ENCODE measurements around the gene C6orf136. TPM values are rescaled to one million over a fixed set of nuclear protein-coding genes. Genes with fewer than 3 reads are reported as not detected.

C6orf136 gene
- total RNA-seq, 4 donors from 2014 or later, result 4.7 to 11.2 (median 7.3) TPM

DNA sequence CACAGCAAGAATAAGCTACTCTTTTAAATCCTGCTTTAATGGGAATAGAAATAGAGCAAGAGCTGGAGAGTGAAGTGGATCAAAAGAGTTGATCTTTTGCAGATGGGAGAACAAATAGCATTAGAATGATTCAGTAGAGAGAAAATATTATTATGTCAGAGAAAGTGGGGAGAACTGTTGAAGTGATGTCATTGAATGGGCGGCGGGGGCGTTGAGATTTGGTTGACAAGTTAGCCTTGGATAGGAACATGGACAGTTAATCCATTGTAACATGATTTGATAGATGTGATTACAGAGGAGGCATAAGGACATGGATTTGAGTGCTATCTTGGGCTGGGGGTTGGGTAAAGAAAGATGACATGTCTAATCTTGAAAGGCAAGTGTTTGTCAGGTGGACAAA lies 11.1 kb upstream of the C6orf136 start:
- DNase-seq (ENCODE audit: low spot score) (no peak), ATAC-seq (ENCODE audit: low FRiP score) (no peak)
- TF ChIP-seq, protein P1, sequence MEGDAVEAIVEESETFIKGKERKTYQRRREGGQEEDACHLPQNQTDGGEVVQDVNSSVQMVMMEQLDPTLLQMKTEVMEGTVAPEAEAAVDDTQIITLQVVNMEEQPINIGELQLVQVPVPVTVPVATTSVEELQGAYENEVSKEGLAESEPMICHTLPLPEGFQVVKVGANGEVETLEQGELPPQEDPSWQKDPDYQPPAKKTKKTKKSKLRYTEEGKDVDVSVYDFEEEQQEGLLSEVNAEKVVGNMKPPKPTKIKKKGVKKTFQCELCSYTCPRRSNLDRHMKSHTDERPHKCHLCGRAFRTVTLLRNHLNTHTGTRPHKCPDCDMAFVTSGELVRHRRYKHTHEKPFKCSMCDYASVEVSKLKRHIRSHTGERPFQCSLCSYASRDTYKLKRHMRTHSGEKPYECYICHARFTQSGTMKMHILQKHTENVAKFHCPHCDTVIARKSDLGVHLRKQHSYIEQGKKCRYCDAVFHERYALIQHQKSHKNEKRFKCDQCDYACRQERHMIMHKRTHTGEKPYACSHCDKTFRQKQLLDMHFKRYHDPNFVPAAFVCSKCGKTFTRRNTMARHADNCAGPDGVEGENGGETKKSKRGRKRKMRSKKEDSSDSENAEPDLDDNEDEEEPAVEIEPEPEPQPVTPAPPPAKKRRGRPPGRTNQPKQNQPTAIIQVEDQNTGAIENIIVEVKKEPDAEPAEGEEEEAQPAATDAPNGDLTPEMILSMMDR (IDR thresholded peaks at IDR 0.05), result no peak

DNA sequence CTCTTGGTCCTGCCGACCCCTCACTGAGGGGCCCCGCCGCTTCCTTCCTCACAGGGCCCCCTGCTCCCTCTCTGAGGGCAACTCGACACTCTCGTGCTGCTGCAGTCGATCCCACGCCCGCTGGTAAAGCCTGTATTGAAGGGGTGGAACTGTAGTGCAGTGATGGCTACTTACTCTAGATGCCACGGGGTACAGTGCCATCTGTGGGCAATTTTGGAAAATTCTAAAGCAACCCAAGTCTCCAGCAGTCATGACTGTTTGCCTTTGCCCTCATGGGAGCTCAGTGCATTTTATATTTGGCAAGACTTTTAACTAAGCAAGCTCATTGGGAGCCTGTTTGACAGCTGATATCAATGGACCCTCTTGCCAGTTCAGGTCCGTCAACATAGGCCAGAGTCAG lies 6.5 kb upstream of the C6orf136 start:
- TF ChIP-seq, protein P1 (IDR thresholded peaks at IDR 0.05), result no peak
- ATAC-seq (ENCODE audit: low FRiP score), result no peak
- DNase-seq (ENCODE audit: low spot score), result no peak

DNA sequence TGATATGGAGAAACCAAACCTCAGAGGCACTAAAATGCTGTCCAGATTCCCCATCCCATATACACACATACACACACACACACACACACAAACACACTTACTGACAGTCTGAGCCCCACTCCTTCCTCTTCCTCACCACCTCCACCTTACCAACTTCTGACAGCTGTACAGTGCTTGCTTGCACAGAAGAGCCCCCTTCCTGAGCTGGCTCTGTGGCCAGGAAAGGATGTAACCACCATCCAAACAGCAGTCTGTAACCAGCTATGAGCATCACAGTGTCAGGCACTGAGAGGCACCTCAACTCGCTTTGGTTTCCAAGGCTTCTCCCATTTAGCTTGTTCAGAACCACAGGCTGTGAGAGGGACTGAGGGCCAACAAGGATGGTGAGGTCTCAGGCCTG lies 5.9 kb upstream of the C6orf136 start:
- TF ChIP-seq, protein P1 (IDR thresholded peaks at IDR 0.05), result no peak
- no peak for DNase-seq (ENCODE audit: low spot score)
- no peak for ATAC-seq (ENCODE audit: low FRiP score)

DNA sequence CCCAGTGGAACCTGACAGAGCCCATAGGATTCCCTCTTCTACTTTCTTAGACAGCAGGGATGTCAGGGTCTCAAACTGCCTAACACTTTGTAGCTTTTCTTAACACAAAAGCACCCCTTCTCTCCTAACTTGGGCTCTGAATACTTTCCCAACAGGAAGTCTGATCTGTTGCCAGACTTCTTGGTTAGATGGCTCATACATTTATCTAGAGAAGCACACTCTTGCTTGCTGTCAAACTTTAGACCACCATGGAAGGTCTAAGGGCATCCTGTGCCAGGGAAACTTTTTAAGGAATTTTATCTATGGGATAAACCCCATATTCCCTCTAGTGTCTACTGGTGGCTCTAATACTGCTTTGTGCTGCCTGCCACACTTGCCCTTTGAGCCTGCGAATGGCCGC lies 3.3 kb upstream of the C6orf136 start:
- no peak for ATAC-seq (ENCODE audit: low FRiP score)
- TF ChIP-seq, protein P1 (IDR thresholded peaks at IDR 0.05), result no peak
- no peak for DNase-seq (ENCODE audit: low spot score)

DNA sequence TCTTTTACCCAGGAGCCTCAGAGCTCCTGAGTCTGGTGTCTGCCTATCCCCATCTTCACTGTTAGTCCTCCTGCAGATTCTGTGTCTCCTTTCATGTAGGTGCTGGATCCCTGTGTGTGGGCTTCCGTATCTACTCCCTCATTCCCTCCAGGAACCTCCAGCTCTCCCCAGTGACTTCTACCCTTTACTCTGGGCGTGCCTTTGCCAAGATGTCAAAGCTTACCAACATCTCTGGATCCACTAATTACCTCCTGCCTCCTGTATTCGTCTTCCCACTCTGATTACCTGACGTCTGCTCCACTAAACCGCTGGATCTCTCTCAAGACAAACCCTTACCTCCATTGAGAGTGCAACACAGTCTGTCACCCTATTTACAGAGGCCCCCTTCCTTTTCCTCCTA lies 2.2 kb upstream of the C6orf136 start:
- TF ChIP-seq, protein P1 (IDR thresholded peaks at IDR 0.05), result no peak
- ATAC-seq (ENCODE audit: low FRiP score), result no peak
- no peak for DNase-seq (ENCODE audit: low spot score)

DNA sequence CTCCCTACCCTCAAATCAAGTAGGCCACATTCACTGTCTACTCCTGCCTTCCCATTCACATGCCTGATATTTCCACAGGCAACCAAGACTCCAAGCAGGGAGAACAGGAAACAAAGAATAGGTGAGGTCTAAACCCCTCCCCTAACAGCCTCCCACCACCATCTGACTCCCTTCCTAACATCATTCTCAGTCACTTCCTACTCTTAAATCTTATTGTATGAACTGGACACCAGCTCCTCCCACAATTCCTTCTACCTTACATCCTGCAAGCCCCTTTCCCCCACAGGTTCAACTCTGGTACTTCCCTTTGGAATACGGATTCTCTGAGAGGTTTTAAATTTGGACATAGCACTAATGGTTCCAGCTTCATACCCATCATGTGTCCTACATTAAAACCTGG lies 944 bp upstream of the C6orf136 start:
- TF ChIP-seq, protein P1 (IDR thresholded peaks at IDR 0.05), result no peak
- DNase-seq (ENCODE audit: low spot score) (no peak), ATAC-seq (ENCODE audit: low FRiP score) (no peak)

DNA sequence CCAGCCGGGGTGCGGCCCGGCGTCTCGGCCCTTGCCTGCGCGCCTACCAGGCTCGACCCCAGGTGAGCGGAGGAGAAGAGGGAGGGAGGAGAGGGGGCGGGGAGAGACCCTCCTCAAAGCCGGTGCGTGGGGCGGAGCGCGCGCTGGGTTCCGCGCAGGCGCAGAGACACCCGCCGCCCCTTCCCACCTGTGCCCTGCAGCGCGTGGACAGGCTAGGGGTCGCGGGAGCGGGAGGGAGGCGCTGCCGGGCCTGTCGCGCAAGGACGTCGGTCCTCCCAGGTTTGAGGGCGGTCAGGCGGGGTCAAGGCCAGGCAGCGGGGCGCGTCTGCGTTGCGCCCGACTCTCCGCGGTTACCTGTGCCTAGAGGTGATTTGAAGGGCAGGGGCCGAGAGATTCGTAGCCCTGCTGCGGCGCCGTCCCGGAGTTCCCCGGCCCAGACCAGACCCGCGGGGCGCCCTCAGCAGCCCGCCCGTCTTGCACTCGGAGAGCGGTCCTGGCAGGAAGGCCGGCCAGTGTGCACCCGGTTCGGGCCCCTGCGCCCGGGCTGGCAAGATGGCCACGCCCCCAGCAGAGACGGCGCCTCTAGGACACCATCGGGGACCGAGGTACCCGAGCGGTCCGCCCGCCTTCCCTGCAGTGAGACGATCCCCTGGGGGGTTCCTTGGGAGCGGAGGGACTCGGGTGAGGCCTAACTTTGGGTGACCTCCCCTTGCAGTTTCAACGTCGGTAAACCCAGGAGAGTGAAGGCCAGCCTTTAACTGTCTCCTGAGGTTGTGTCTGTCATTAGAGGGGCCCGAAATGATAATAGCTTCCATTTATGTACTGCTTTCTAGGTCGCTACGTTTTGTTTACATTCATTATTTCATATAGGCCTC lies 546 bp downstream of the C6orf136 start:
- peak; percentile 39 for DNase-seq (ENCODE audit: low spot score)
- peak; percentile 84 for ATAC-seq (ENCODE audit: low FRiP score)
- TF ChIP-seq, protein P1 (IDR thresholded peaks at IDR 0.05), result no peak
